GM19397 (cell line): ENCODE data around the gene CRHR1.

Experiments used
- ATAC-seq: cut with Tn5 transposase; IDR thresholded peaks from one replicate; pipeline ENCODE4 v1.9.1; 2021; ENCODE audit warnings: mild to moderate bottlenecking, moderate library complexity; ENCODE audit not compliant: unreplicated experiment

Gene CRHR1

DNA sequence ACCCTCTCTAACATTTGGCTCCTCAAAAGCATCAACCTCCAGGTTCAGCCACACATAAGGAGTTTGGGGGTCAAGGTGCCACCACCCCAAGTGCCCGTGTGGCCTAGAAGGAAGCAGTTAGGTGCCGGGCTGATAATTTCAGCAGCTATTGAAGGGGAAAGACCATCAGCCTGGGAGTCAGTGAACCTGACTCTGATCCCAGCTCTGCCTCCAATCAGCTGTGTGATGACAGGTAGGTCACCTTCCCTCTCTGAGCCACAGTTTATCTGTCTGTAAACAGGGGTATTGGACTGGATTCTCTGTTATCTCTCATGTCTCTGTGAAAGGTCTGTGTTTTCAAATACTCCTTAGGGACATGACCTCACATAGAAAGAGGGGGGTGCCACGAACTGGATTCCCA is 3.9 kb downstream of the CRHR1 start:
- ATAC-seq: no peak

DNA sequence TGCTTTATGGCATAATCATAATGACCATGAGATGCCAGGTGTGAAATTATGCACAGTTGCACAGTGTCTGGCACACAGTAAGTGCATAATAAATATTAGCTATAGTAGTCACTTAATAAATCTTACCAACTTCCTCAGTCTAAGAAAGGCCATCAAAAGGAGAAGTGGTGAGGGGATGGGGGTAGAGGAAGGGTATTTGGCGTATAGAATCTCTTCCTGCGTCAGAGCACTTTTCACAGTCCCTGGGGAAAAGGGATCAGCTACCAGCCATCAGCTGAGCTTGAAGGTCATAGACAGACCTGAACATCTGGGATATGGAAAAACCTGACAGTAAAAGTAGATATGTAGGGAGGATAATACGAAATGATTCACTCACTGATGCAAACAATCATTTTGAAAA is 5.8 kb downstream of the CRHR1 start:
- ATAC-seq: no peak

DNA sequence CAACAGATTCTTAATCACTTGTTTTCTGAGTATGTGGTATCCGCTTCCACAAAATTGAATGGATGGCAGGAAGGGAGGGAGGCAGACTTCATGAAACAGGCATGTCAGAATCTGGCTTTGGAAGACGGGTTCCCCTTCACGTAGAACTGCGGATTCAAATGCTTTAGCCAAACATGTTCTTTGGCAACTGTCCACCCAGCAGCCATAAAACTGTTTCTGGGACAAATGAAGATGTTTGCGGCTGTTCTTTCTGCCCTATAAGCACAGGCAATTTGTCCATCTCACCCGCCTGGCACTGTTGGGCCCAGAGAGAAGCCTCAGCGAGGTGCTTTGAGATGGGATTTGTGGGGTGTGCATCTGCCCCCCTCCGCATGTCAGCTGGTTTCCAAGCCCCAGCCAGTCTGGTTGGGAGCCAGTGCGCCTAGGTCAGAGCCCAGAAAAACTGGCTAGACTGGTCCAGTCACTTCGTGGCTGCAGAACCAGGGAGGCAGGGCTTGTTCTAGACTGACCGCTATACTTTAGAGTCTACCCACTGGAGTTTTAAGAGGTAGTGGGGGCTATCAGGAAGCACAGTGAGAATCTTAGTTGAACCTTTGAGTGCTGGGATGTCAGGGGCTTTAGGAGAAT is 6.3 kb downstream of the CRHR1 start:
- no peak for ATAC-seq

DNA sequence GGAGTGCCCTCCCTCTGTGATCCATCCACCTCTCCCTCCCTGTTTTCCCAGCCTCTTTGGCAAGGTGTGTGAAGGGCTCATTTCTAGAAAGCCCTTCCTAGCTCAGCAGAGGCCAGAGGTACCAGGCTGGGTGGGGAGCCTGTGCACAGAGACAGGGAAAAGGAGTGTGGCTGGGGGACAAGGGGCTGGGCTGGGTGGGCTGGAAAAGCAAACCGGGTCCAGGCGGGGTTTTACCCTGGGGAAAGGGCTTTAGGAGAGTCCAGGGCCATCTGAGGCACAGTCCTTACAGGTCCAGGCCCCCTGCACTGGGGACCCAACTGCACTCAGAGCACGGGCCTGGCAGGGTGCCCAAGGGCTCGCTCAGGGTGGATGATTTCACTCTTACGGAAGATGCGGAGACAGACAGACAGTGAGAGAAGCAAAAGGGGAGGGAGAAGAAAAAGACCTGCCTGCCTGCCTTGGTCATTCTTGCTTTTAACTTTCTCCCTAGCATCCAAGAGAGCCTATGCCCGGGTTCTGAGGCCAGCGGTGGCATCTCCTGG is 7.0 kb downstream of the CRHR1 start:
- ATAC-seq: no peak

DNA sequence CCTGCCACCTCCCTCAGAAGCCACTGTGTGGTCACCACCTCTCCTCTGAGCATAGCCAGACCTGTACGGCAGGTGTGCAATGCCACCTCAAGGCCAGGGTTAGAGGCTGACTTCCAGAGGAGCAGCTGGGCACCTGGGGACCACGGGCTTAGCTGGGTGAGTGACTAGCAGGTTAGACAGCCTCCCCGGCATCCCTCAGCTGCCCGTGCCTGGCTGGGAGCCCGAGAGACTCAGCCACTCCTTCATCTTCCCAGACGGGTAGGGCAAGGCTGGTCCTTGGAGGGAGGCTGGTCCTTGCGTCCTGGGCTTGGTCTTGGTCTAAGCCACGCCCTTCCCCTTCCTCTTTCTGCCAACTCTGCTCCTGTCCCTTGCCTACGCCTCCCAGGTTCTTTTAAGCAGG is 7.8 kb downstream of the CRHR1 start:
- ATAC-seq: no peak

DNA sequence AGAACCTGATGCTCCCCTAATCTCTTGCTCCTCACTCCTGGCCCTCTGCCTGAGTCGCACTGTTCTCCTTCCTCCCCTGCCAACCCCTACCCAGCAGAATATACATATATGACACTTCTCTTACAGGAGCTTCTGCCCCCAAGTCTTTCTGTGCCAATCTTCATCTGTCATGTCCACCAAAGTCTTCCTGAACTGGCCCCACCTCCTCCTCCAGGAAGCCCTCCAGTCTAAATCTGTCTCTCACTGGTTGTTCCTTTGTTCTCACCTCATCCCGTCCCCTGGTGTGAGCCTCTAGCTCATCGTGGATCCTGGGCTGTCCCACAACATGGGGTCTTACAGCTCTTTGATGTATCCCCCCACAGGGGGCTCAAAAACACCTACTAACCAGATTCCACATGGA is 8.3 kb downstream of the CRHR1 start:
- ATAC-seq: no peak

DNA sequence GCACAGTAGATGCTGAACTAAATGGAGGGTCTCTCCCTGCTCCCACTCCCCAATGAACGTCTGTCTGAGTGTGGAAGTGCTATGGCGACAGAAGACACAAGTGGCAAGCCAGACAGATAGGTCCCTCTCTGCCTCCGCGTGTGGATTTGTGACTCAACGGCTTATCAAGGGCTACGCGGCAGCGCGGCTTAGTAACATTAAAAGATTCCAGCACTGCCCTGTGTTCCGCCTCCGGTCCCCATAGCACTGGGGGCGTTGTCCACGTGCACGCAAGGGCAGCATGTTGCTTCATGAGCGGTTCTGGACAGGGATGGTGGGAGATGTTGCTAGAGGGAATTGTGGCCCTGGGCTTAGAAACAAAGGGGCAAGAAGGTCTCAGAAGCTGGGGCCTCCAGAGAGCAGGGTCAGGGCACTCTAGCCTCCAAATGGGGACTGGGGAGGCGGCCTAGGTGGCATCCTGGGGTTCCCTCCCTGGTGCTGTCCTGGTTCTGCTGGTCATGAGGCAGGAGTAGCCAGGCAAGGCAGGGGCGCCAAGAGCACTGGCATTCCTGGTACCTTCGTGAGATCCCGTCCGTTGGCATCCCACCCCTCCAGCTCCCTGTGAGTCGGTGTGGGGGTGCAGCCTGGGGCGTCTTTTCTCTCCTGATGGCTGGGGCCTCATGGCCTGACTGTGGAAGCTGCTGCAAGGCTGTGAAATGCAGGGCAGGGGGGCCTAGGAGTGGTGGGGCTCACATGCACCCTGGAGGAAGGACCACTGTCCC is 9.1 kb downstream of the CRHR1 start:
- no peak for ATAC-seq

DNA sequence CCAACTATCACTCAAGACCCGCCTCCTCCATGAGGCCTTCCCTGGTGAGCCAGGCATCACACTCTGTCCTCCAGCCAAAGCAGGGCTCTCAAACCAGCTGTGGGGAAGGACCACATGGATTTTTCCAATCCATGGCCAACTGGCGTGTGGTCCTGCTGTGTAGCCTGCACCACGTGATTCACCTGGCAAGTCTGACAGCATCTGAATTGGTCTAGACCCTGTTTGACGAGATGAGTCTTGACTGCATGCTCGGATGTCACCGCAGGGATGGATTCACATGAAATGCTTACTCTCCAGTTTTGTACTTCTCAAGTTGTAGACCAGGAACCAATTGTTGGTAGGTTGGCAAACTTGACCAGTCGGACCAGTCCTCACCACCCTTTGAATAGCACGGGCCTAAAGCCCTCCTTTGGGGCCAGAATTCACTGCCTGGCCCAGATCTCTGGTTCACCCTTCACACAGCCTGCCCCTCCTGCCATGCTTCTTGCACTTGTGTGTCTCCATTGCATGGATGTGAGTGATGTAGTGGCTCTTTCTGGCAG is 9.9 kb downstream of the CRHR1 start:
- no peak for ATAC-seq

DNA sequence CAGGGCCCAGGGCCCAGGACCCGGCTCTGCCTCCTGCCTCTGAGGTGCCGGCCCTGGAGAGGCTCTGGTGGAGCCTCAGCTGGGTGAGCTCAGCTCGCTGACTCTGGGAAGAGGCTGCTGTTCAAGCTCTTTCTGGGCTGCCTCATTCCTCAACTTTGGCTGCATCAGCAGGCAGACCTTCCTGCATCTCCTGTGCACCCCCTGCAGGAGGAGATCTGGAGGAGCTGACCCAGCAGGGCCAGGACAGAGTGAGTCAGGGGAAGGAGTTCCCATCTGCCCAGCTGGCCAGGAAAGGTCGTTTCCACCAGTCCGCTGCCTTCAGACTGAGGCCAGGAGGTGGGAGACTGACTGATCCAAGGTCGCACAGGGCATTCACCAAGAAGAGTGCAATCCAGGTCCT is 10.7 kb downstream of the CRHR1 start:
- no peak for ATAC-seq

DNA sequence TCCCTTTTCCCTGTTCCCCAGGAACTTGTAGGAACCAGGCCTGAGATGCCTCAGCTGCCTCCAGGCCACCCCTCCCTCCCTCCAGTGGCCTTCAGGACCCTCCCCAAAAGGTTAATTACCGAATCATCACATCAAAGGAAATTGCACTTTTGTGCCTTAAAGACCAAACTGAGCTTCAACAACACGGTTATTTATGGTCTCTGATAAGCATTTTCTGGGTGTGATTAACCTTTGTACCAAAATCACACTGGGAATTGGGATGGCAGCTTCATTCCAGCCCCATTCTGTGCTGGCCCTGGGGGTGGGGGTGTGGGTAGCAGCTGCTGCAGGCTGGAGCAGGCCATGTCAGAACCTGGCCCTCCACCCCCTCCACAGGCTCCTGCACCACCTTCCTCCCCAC is 16.7 kb downstream of the CRHR1 start:
- no peak for ATAC-seq

DNA sequence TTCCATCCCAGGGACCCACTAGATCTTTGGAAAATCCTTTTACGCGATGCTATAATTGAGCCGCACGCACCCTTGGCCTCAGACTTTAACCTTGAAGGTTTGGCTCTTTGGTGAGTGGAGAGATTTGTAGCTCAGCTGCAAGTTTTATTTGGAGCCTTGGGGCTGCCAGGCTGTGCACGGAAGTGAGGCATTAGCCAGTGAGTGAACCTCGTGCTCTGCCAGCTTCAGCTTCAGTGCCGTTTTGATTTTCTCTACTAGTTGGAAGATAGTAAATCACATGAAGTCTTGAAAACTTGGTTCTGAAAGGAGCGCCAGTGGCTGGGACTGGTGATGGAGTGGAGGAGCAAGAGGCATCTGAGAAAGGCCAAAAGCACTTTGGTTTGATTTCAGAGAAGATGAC is 17.3 kb downstream of the CRHR1 start:
- no peak for ATAC-seq

DNA sequence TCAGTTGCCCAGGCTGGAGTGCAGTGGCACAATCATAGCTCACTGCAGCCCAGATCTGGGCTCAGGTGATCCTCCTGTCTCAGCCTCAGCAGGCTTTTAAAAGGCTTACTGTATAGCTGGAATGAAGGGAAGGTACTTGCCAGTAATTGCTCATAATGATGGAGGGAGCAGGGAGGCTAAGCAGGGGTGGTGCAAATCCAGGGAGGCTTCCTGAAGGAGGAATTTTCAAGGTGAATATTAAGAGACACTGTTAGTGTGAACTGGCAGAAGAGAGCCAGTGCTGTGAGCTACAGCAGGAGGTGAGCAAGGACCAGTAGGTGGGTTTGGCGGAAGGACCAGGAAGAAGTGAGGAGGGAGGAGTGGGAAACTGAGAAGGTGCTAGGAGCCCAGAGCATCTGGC is 24.7 kb downstream of the CRHR1 start:
- no peak for ATAC-seq

DNA sequence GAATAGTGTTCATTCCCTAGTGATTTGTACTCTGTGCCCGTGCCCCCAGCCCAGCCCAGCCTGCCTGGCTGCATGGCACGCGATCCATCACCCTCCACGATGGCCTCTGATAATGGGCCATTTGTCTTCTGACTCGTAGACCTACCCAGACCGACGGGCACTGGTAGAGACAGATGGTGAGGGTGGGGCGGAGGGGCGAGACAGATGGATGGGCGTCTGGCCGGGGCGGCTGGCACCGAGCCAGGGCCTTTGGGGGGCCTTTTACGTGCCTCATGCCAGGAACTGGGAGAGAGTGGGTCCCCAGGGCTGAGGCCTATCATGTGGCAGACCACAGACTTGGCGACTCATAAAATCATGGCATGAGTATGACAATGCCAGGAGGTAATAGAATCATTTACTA is 25.4 kb downstream of the CRHR1 start:
- no peak for ATAC-seq

DNA sequence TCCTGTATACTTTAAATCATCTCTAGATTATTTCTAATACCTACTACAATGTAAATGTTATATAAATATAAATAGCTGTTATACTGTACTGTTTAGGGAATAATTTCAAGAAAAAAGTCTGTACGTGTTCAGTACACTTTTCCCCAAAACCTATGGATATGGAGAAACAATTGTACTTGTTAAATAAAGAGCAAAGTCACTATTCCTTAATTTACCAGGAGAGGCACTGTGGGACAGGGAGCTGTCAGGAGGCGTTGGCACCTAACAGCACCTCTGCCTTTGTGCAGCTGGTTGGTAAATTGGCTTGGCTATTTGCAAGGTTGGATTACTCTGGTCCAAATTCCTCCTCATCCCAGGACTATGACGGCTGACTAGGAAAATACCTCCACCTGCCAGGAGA is 28.0 kb downstream of the CRHR1 start:
- no peak for ATAC-seq

DNA sequence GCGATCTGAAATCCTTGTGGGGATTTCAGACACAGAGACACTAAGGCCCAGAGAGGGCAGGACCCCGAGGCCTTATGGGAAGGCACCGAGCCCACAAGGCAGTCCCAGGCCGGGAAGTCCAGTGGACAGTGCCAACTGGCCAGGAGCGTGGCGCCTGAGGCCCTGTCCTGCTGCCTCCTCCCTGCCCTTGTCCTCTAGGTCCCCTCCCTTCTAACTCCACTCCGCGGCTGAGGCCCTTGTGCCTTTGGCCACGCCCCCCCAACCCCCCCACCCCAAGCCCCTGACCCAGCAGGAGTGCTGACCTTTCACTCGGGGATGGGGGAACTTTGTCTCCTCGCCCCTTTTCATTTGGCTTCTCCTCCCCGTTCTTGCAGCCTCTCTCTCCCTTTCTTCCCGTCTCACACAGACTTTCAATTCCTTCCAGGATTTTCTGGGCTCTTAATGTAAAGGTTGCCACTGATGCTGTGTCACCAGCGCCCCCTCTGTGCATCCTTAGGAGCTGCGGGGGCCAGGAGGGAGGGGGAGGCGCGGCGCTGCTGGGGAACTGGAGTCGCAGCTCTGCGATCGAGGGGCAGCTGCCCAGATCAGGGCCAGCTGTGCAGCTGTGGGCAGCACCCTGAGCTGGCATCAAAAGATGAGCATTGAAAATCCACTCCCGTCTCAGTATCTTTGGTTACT is 29.1 kb downstream of the CRHR1 start:
- ATAC-seq: no peak

DNA sequence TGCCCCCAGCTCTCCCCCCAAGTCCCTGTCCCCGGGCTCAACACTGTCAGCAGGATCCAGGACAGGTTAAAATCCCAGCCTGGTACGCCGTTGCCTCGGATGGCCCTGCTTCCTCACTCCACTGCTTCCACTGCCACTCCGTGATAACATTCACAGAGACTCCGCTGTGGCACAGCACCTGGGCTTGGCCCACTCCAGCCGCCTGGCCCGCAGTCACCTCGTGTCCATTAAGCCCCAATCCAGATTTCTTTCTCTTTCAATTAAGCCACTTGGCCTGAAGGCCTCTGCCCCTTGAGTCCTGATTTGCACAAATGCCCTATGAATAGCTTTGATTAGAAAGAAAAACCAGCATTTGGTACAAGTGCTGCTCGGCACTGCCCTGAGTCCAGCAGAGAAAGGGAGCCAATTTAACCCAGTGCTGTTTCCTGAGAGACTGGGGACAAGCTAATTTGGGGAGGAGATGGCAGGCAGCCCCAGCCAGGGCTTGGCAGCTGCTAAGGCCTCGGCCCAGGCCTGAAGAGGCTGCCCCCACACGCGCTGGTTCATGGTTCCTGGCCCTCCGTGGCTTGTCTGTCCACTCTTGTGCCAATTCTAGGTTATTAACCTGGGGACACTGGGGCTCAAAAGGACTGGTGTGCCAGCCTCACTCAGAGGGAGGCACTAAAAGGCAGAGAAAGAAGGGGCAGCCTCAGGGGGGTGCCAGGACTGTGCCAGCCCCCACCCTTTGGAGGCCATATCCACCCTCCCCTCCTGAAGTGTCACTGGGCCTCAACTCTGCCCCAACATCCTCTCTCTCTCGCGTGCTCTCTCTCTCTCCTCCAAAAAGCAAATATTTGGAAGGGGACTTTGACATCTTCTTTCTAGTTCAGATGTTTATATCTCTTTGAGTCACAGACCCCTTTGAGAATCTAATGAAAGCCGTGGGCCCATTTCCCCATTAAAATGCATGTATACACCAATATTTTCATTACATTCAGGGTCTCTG is 30.8 kb downstream of the CRHR1 start:
- ATAC-seq: no peak

DNA sequence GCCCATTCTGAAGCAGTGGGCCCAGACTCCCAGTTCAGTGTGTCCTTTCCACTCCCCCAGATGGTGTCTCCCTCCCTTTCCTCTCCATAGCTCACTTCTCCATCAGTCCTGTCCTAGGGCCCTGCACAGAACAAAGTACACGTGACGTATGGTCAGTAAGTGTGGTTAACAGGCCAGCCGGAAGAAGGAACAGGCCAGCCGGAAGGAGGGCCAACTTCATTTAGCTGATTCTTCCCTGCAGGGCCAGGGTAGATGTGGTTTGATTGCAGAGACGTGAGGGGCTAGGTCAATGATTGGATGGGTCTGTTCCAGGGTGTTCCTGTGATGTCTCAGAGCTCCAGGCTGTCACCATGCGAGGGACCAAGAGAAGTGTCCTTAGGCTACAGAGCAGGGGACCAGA is 31.6 kb downstream of the CRHR1 start:
- ATAC-seq: no peak

DNA sequence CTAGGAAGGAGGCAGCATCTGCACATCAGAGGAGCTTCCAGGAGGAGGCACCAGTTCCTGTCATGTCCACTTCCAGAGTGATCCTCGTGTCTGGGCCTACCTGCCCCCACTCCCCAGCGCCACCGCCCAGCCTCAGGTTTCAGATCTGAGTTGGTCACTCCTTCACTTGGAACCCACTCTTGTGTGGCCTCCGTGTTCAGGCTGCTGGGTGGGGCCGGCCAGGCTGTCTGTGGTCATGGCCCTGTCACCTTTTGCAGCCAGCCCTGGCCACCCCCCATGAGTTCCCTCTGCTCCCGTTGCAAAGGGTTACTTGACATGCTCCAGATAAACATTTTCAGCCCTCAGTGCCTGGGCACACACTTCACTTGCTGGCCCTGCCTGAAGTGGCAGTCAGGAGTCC is 33.9 kb downstream of the CRHR1 start:
- ATAC-seq: no peak

DNA sequence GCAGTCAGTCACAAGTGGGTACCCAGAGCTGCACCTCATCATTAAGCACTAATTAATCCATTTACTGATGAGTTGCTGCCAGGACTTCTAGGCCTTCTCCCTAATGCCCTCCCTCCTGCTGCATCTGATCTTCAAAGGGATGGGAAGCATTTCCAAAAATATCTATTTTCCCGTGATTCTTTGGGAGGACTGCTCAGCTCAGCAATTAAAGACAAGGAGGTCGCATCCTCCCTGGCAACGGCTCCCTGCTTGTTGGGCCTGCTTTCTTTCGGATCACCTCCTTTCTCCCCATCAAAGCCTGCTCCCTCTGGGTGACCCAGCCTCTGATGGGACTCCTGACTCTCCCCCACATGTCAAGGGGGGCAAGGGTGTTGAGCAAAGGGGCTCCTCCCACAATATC is 34.6 kb downstream of the CRHR1 start:
- ATAC-seq: no peak

DNA sequence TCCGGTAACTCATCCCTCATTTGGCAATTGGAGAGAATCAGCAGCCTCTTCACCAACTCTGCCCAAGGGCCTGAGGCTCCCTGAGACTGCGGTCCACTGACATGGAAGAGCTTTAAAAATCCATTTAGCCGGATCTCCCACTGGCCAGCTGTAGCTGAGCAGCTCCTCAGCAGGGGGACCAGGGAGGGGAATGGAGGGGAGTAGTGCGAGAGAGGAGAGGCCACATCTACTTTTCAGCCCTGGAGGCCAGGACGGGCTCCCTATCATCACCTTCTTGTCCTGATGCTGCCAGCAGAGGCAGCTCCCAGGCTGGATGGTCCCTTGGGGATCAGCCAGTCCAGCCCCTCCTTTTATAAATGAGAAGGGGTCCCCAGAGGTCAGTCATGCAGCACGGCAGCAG is 35.5 kb downstream of the CRHR1 start:
- ATAC-seq: no peak
